Measurements from ENCODE around the gene KIF6.
A peak's percentile ranks its signal among the peaks of the same experiment; 100 is the strongest.

The KIF6 gene

DNA sequence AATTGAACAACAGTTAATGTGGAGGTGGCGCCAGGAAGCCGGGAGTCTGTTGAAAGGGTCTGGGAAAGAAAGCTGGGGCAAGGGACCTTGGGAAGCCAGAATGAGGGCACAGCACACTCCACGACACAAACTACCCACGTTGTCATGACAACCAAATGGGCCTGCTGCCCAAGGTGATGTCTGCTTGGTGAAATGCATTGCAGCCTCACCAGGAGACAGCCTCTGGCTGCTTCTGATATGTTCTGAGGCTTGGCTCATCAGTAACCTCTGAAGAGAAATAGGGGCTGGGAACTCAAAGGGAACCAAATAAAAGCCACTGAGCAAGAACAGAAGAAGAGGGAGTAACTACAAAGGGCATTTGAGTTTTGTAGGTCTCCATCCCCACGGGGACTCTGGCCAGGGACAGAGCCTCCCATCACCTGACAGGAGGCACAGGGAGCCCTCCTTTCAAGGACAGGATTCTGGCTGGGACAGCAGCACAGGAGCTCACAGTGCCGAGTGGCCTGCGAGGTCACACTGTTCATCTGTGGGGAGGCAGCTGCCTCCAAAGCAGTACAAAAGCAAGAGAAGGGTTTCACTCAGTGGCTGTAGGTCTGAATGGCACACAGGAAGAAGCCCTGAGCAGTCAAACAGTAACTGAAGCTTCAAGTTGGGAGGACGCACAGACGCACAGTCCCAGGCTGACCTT, 358.1 kb downstream of the KIF6 start:
- DNase-seq = peak; percentile 55

- no peak for DNase-seq
Measured at GRCh38 chr6:39365281-39366074, 359.7 kb downstream of the KIF6 start.

- DNase-seq = no peak
Measured at GRCh38 chr6:39363280-39363679, 361.9 kb downstream of the KIF6 start.

- no peak for DNase-seq
Measured at GRCh38 chr6:39362487-39362865, 362.7 kb downstream of the KIF6 start.

DNA sequence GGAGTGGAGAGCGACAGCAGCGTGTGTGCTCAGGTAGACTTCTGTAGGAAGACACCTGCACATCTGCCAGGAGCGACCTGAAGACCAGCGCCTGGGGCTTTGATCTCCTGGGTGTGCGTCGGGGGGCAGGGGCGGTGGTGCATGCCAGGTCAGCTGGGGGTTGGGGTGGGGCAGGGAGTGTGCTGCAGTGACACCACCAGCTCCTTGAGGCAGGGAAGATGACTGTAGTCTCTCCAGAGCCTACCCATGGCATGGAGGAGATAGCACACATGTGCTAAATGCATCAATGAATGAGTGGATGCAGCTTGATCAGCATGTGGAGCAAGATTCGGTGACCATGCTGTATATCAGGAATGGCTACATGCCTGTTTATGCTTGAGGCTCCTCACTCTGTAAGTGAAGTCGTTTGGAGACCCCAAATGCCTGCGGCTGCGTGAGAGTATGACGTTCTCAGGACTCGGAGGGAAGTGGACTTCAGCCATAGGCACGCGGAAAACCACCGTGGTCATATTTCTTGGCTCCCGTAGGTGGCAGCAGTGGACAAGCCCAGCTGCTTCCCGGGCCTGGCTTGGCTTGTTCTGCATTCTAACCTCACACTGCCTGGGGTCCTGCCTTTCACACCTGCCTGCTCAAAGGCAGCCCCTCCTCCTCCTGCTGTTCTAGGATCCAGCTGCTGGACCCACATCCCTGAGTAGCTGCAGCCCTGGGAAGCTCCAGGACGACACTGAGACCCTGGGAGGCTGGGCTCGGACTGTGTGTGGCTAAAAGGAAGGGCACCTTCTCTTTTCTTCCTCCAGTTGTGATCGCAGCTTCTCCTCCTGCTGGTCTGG, 363.3 kb downstream of the KIF6 start:
- peak; percentile 88 for DNase-seq

DNA sequence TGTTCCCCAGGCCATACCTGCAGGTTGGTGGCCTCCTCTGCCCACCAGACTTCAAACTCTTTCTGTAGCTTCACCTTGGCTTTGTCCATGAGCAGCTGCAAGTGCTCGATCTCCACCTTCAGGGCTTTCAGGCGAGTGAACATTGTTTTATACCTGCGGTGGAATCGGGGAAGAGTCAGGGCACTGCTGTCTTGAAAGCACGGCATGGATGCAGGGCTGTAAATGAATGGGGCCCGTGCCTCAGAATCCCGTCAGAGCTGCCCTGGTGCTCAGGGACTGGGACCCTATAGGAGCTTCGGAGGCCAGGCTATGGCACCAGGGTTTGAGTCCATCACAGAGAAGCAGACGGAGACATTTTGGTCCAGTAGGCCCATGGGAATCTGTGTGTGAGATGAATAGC, 364.8 kb downstream of the KIF6 start:
- no peak for DNase-seq

DNA sequence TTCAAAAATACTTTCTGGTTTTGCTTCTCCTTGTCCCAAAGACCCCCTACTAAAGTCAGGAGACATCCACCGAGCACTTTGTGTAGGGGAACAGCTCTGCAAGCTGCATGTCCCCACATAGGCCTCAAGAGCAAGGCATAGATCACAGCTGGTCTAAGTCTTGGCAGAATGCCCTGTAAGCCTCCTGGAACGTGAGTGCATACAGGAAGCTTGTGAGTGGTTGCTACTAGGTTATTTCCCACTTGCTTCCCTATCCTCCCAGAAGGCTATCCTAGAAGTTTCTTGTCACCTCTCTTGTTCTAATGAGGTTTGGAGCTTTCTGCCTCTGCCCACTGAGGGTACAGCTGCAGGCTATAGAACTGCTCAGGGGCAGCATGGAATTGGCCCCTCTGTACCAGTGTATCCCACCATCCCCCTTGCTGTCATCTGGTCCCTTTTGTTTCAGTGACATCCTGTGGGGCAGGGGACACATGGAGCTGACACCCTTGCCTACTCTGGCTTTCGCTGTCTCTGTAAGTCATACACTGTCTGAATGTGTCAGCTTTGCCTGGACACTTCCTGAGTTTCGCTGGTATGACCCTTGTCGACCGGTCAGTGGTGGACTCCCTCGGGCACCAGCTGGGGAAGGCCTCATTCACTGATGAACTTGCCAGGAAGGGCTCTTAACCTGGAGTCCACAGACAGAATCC, 367.1 kb downstream of the KIF6 start:
- peak; percentile 94 for DNase-seq

GRCh38 chr6:39353698-39354315, 371.4 kb downstream of the KIF6 start:
- DNase-seq = no peak

GRCh38 chr6:39350723-39351505, 374.3 kb downstream of the KIF6 start:
- DNase-seq = peak; percentile 67

- no peak for DNase-seq
Measured at GRCh38 chr6:39348740-39349139, 376.5 kb downstream of the KIF6 start.

GRCh38 chr6:39347906-39348585, 377.2 kb downstream of the KIF6 start:
- DNase-seq = peak; percentile 92

DNA sequence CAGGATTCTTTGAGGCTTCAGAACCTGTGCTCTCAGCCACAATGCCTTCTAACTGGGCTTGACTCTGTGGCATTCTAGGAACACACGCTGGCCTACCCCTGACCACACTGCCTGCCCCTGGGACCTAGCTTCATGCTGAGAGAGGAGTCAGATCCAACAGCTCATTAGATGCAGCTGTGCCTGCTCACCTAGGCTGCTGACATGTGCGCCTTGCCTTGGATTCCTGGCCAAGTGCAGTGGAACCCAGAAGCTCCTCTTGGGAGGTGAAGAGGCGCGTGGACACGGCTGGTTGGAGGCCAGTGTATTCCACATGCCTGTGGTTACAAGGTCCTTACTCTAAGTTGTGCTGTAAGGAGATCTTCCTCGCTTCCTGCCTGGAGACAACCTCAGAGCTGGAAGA, 378.0 kb downstream of the KIF6 start:
- DNase-seq = peak; percentile 96

GRCh38 chr6:39344821-39345280, 380.4 kb downstream of the KIF6 start:
- no peak for DNase-seq

DNA sequence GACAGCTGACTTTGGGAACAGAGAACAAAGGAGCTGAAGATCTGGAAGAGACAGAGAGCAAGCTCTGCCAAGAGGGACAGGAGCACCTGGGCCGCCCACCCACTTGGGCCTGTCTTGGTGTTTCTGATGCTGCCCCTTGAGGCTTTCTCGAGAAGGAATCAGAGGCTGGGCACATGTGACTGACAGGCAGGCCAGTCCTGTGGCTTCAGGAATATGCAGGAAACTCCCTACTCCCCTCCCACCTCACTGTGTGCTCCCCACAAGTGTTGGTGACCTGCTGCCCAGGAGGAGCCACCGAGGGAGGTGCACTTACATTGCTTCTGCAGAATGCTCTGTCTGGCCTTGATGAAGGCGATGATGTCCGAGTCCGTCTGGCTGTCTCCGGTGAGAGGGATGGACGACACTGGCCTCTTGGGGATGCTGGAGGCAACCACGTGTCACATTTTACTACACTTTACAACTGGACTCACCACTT, 381.8 kb downstream of the KIF6 start:
- no peak for DNase-seq

DNA sequence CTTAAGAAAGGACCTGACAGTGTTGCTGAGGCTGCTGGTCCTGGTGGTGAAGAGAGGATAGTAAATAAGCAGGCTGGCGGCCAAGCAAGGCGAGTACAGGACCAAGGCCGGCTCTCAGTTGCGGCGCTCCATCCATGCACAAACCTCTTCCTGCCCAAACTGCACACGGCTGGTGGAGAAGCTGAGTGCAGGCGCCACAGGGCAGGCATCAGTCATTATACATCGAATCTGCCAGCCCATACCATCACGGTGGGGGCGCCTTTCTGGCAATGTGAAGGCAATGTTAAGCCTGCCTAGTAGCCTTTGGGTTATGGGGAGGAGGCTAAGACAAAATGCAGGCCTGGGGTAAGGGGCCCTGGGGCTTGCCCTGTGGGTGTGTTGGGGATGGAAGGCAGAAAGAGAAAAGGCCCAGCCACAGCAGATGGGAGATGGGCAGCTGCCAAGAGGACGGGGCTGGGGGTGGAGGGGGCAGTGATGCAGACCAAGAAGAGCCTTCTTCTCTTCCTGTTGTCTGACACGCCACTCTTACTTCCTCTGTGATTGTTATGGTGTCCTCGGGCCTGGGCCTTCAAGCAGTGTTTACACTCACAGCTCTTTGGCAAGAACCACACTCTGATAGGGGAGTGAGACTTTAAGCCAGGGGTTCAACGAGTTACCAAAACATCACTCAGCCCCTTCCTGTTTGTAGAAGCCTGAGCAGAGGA, 382.4 kb downstream of the KIF6 start:
- peak; percentile 62 for DNase-seq

DNA sequence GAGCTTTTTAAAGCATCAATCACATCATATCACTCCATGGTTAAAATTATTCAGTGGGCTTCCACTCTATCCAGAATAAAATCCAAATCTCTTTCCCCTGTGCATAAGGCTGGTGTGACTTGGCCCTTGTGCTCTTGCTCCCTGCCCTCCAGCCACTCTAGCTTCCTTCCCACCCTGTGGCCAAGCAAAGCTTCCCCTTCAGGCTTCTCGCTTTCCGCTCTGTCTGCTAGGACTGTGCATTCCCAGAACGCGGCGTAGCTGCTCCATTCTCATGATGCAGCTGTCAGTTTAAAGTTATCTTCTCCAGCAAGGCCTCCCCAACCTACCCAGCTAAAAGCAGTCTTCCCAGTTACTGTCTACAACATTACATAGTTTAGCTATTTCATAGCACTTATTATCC, 383.3 kb downstream of the KIF6 start:
- no peak for DNase-seq

DNA sequence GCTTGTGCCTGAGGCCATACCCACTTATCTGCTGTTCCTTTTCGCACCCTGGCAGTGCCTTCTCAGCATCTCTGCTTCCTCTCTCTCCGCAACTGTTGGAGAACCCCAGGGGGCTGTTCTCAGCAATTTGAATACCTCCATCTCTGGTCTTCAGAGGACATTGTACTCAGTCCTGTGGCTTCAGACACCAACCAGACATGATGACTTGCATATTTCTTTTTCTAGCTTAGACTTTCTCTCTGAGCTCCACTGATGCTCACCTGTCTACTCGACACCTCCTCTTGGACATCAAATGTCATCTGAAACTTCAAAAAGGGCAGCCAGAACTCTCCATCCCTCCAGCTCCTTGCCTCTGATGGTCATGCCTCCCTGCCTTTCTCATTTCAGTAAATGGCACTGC, 383.9 kb downstream of the KIF6 start:
- no peak for DNase-seq

DNA sequence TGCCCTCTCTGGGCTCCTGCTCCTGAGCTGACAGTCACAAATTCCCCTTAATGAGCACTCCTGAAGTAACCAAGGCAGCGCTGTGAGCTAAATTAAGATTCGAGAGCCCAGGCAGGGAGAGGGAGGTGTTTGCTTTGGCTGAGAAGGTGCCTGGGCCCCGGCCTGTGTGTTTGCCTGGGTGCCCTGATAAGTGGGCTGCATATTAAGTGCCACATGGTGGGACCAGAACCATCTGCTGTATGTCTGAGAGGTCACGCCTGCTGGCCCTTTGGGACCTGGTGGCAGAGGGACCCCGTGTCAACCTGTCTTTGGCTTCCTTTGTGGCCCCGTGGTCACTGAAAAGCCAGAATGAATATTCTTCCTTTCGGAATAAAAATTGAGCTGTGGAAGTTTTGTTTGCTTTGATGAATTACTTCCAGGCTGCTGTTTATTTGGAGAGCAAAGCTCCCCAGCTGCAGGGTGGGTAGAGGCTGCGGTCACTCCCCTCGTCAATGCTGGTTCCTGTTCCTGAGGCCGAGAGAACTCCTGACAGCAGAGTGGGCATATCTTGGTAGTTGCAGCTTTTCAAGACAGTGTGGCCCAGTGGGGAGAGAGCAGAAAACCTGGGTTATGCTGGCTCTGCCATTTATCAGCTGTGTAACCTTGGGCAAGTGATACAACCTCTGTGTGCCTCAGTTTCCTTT, 385.2 kb downstream of the KIF6 start:
- DNase-seq = peak; percentile 98

DNA sequence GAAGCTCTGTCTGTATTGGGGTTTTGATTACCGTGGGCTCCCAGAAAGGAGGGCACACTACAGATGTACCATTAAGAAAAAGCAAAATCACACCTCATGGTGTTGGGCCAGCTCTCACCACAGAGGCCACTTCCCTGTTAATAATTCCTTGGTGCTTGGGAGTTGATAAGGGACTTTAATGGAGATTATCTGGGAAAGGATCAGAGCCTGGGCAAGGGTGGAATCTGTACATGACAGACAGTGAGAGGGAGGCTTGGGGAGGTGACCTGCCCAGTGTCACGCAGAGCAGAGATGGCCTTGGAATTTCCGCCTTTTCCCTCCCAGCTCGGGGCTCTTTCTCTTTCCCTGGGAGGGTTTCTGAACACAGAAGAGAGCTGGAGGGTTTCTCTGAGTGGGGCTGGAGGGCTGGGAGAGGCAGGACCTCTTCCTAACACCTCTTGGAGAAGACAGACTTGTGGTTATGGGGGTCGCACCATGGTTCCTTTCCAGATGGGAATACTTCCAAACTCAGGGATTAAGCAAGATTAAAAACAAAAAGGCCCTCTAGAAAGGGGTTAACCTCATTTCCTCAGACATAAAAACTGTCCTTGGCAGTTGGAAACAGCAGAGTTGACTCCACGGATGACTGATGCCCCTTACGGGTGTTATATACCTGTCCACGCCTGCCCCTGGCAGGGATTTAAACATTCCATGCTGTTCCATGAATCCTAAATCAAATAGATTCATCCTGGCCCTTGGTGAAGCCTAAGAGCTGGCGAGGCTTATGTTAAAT, 385.9 kb downstream of the KIF6 start:
- peak; percentile 86 for DNase-seq

Measured in DMS79 treated with DMSO at 0.1 percent for 48 hours (cell line).